Keratinocyte (primary cell): ENCODE data around the gene C11orf24. TPM values are rescaled to one million over a fixed set of nuclear protein-coding genes. Genes with fewer than 3 reads are reported as not detected.

ENCODE experiments used
- DNase-seq: peaks from one replicate; pipeline ENCODE4 v3.0.0-alpha.2; 2011; ENCODE audit warnings: low read depth, missing footprints, low spot score
- FAIRE-seq: peaks from 2 replicates; lab custom pipeline; 2011; peaks lifted over from hg19 to GRCh38; lab: Jason Lieb, UNC
- H2AFZ ChIP-seq: 2 replicates; pipeline ENCODE4 v1.6.0; 2012; ENCODE audit warnings: low read length, control low read depth, inconsistent platforms; ENCODE audit not compliant: control insufficient read depth
- H3K27ac ChIP-seq: 2 replicates; pipeline ENCODE4 v1.5.1; 2011; ENCODE audit warnings: low read length; ENCODE audit not compliant: control insufficient read depth, insufficient read depth
- H3K27me3 ChIP-seq: 3 replicates; pipeline ENCODE4 v1.6.0; 2011; ENCODE audit warnings: low read length; ENCODE audit not compliant: control insufficient read depth, insufficient read depth; ENCODE audit errors: extremely low read depth
- H3K36me3 ChIP-seq, 2 experiments: 2 replicates in 1 of 2; 3 replicates in 1 of 2; pipeline ENCODE4 v1.5.1; 2011; ENCODE audit warnings: low read length in 2 of 2, mild to moderate bottlenecking in 1 of 2; ENCODE audit not compliant: control insufficient read depth in 2 of 2, insufficient read depth in 2 of 2; ENCODE audit errors: extremely low read depth in 1 of 2
- H3K4me1 ChIP-seq: 3 replicates; pipeline ENCODE4 v1.5.1; 2011; ENCODE audit warnings: low read length; ENCODE audit not compliant: control insufficient read depth, insufficient read depth; ENCODE audit errors: extremely low read depth
- H3K4me2 ChIP-seq: 3 replicates; pipeline ENCODE4 v1.6.0; 2011; ENCODE audit warnings: low read depth, low read length; ENCODE audit not compliant: control insufficient read depth, insufficient read depth; ENCODE audit errors: extremely low read depth
- H3K4me3 ChIP-seq, 3 experiments: fragments of 200-600 bp in 1 of 3; sonication (generic) in 1 of 3; 2 replicates in 2 of 3; 3 replicates in 1 of 3; pipeline ENCODE4 v1.5.1; 2011 to 2016; ENCODE audit warnings: low read length in 3 of 3, mild to moderate bottlenecking in 3 of 3, control low read depth in 2 of 3, inconsistent platforms in 1 of 3, low read depth in 1 of 3, mixed read lengths in 1 of 3, mixed run types in 1 of 3, moderate library complexity in 1 of 3; ENCODE audit not compliant: control insufficient read depth in 2 of 3, insufficient read depth in 2 of 3; ENCODE audit errors: extremely low read depth in 1 of 3
- H3K79me2 ChIP-seq: 2 replicates; pipeline ENCODE4 v1.6.0; 2012; ENCODE audit warnings: low read length; ENCODE audit not compliant: control insufficient read depth, insufficient read depth
- H3K9ac ChIP-seq: 3 replicates; pipeline ENCODE4 v1.6.0; 2011; ENCODE audit warnings: low read length; ENCODE audit not compliant: control insufficient read depth, insufficient read depth; ENCODE audit errors: extremely low read depth
- H3K9me1 ChIP-seq: 3 replicates; pipeline ENCODE4 v1.6.0; 2011; ENCODE audit warnings: low read length; ENCODE audit not compliant: control insufficient read depth, insufficient read depth; ENCODE audit errors: extremely low read depth
- H3K9me3 ChIP-seq: 2 replicates; pipeline ENCODE4 v1.5.1; 2012; ENCODE audit warnings: low read depth, low read length; ENCODE audit not compliant: control insufficient read depth
- H4K20me1 ChIP-seq: 3 replicates; pipeline ENCODE4 v1.6.0; 2011; ENCODE audit warnings: low read length; ENCODE audit not compliant: control insufficient read depth, insufficient read depth; ENCODE audit errors: extremely low read depth
- EZH2 ChIP-seq: IDR thresholded peaks from one replicate; pipeline ENCODE4 v1.6.1; 2012; ENCODE audit warnings: inconsistent platforms, mild to moderate bottlenecking, low read length, moderate library complexity
- dilution Hi-C: fragments of 300-500 bp; cut with MboI; formaldehyde crosslinking; loops from one replicate; pipeline ENCODE4 v1.7.0; 2020; ENCODE audit warnings: low sequenced_read_pairs; ENCODE audit not compliant: extremely low pct_ligation_motif_present
- polyA plus RNA-seq, 5 experiments: library from polyadenylated mRNA; depleted of rRNA in 3 of 5; stranded (reverse) in 3 of 5; stranded (forward) in 1 of 5; unstranded in 1 of 5; fragments of >200 nt; gene quantifications; 1 replicate in 1 of 5; 2 replicates in 3 of 5; 3 replicates in 1 of 5; pipeline versions ENCODE4 v1.2.1 to v1.2.3, GENCODE V29; 2011 to 2012; ENCODE audit warnings: missing spikeins in 2 of 5, low read depth in 1 of 5, low replicate concordance in 1 of 5
- TF ChIP-seq, protein P1 (sequence below), 3 experiments: IDR thresholded peaks in 1 of 3; conservative IDR thresholded peaks in 1 of 3; optimal IDR thresholded peaks in 1 of 3; 2 replicates in 2 of 3; 3 replicates in 1 of 3; pipeline versions ENCODE3 to v1.5.1; 2011; ENCODE audit warnings: low read length in 3 of 3, mild to moderate bottlenecking in 3 of 3, moderate library complexity in 2 of 3, control low read depth in 1 of 3, inconsistent platforms in 1 of 3; ENCODE audit not compliant: insufficient read depth in 2 of 3; ENCODE audit errors: extremely low read depth in 1 of 3

C11orf24 gene
- polyA plus RNA-seq, 1 donor (not counting 4 experiments of a cell fraction or from before 2014, with no cell fraction given) = 28.4 TPM

DNA sequence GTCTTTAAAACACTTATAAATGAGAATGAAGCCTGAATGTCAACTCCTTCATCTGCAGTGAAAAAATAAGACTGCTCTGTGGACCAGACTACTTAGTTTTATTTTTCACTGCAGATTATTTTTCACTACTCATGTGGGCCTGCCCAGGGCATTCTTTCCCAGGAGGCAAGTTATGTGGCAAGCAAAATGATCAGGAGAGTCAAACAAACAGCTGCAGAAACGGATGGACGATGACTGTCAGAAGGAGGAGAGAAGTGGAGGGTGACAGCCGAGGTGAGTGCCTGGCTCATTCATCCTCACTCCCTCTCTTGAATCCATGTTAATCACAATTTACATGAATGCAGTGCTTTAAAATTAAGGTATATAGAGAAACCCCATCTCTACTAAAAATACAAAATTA, 34.9 kb upstream of the C11orf24 start:
- FAIRE-seq = no peak
- no peaks in the 10 kb centered on the region for H3K4me1 ChIP-seq
- DNase-seq = no peak
- H3K27me3 ChIP-seq = no peaks in the 10 kb centered on the region
- no peak overlapping the region for H3K27ac ChIP-seq
- H4K20me1 ChIP-seq = no peaks in the 10 kb centered on the region
- no peaks in the 10 kb centered on the region for H3K9me1 ChIP-seq
- H3K4me3 ChIP-seq = no peak overlapping the region
- peaks cover 3% of the 10 kb centered on the region for H3K9me3 ChIP-seq
- H3K4me2 ChIP-seq = no peak overlapping the region
- dilution Hi-C loops = no loop called here
- H3K79me2 ChIP-seq = no peaks in the 10 kb centered on the region
- no peak overlapping the region for H3K9ac ChIP-seq
- H3K36me3 ChIP-seq = no peaks in the 10 kb centered on the region
- TF ChIP-seq, protein P1, sequence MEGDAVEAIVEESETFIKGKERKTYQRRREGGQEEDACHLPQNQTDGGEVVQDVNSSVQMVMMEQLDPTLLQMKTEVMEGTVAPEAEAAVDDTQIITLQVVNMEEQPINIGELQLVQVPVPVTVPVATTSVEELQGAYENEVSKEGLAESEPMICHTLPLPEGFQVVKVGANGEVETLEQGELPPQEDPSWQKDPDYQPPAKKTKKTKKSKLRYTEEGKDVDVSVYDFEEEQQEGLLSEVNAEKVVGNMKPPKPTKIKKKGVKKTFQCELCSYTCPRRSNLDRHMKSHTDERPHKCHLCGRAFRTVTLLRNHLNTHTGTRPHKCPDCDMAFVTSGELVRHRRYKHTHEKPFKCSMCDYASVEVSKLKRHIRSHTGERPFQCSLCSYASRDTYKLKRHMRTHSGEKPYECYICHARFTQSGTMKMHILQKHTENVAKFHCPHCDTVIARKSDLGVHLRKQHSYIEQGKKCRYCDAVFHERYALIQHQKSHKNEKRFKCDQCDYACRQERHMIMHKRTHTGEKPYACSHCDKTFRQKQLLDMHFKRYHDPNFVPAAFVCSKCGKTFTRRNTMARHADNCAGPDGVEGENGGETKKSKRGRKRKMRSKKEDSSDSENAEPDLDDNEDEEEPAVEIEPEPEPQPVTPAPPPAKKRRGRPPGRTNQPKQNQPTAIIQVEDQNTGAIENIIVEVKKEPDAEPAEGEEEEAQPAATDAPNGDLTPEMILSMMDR (optimal IDR thresholded peaks at IDR 0.05 in 1 of 3, IDR thresholded peaks at IDR 0.05 in 1 of 3, conservative IDR thresholded peaks at IDR 0.05 in 1 of 3; ENCODE audit: extremely low read depth in 1 of 3, insufficient read depth in 2 of 3, low read length in 3 of 3) = no peak
- TF ChIP-seq EZH2 = no peak
- no peak overlapping the region for H2AFZ ChIP-seq

GRCh38 chr11:68303982-68304780, 32.4 kb upstream of the C11orf24 start:
- no peak for DNase-seq
- H3K4me1 ChIP-seq = no peaks in the 10 kb centered on the region
- peaks cover 1% of the 10 kb centered on the region for H3K27me3 ChIP-seq
- TF ChIP-seq, protein P1 (optimal IDR thresholded peaks at IDR 0.05 in 1 of 3, IDR thresholded peaks at IDR 0.05 in 1 of 3, conservative IDR thresholded peaks at IDR 0.05 in 1 of 3; ENCODE audit: extremely low read depth in 1 of 3, insufficient read depth in 2 of 3, low read length in 3 of 3) = no peak
- no peak for TF ChIP-seq EZH2
- dilution Hi-C loops = no loop called here
- H3K79me2 ChIP-seq = no peaks in the 10 kb centered on the region
- H4K20me1 ChIP-seq = no peaks in the 10 kb centered on the region
- peaks cover 3% of the 10 kb centered on the region for H3K9me3 ChIP-seq
- no peak overlapping the region for H3K4me3 ChIP-seq
- H3K36me3 ChIP-seq = no peaks in the 10 kb centered on the region
- no peak overlapping the region for H3K9ac ChIP-seq
- no peak overlapping the region for H2AFZ ChIP-seq
- no peaks in the 10 kb centered on the region for H3K9me1 ChIP-seq
- no peak overlapping the region for H3K27ac ChIP-seq
- FAIRE-seq = no peak
- no peak overlapping the region for H3K4me2 ChIP-seq
